Measurements from ENCODE around the gene CPEB4.

CPEB4 gene

GRCh38 chr5:173887610-173888472 is at the start of gene CPEB4:
Gene CPEB4, plus strand, starts transcription at chr5:173888349. Its CDS starts 1,385 bp downstream, at chr5:173889734.
- peak; percentile 94 to 95 for DNase-seq (ENCODE audit: low read depth in 2 of 2)

DNA sequence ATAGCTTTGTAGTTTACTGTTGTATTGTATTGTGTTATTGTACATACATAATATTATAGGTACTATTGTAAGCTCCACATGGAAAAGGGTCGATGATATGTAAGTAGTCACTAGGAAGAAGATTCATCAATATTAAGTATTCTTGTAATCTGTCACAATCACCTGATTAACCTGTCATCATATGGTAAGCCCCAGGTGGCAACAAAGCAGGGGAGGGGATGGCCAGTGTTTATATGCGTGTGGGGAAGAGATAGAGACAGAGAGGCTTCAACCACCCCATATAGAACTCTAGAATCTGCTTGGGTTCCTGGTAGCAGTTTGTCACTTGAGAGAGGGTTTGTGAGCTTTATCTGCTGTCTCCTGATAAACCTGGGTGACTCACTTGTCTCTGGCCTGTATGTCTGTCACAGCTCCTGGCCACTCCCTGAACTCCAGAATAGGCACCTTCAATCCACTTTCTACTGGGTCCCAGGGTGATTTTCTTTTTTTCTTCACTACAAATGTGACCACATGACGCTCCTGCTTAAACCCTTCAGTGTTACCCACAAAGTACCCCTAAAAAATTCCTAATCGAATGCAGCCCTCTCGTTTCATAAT is 48.9 kb upstream of the CPEB4 start:
- DNase-seq (ENCODE audit: low read depth in 2 of 2): no peak

GRCh38 chr5:173840111-173840983 is 47.8 kb upstream of the CPEB4 start:
- DNase-seq (ENCODE audit: low read depth in 2 of 2): no peak

DNA sequence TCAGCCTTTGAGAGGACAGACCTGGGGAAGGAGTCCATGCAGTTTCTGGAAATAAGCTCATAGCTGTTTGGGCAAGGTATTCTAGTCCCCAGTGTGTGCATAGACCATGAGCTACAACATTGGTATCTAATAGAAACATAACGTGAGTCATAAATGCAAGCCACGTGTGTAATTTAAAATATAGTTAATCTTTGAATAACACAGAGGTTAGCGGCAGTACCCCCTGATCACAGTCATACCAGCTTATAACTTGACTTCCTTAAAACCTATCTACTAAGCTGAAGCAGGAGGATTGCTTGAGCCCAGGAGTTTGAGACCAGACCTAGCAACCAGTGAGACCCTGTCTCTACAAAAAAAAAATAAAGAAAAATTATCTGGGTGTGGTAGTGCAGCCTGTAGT is 46.4 kb upstream of the CPEB4 start:
- DNase-seq (ENCODE audit: low read depth in 2 of 2): no peak

DNA sequence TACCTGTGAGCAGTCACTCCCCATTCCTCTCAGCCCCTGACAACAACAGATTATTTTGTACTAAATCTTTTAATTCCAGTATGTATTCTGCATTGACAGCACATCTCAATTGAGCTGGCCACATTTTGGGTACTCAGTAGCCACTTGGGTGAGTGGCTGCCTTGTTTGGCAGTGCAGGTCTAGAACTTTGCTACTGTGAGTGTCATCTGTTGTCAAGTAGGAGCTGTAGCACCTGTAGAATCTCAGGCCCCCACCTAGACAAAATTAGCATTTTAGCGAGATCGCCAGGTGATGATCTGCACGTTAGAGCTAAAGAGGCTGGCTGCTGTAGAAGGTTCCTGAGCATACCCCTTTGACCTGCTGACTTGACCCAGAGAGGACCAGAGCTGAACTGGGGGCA is 44.4 kb upstream of the CPEB4 start:
- no peak for DNase-seq (ENCODE audit: low read depth in 2 of 2)

DNA sequence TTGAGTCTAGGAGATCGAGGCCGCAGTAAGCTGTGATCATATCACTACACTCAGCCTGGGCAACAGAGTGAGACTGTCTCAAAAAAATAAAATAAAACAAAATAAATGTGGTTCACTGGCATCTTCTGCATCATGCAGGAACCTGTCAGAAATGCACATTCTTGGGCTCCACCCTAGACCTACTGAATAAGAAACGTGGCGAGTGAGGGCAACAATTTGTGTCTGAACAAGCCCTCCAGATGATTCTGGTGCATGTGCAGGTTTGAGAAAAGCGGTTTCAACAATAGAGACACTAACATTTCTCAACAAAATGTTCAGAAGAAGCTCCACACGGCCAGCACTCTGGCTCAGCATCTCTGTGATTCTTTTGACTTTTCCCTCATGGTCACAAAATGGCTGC is 42.8 kb upstream of the CPEB4 start:
- DNase-seq (ENCODE audit: low read depth in 2 of 2): no peak

GRCh38 chr5:173846929-173847501 is 41.1 kb upstream of the CPEB4 start:
- DNase-seq (ENCODE audit: low read depth in 2 of 2): no peak

- no peak for DNase-seq (ENCODE audit: low read depth in 2 of 2)
These were observed 39.1 kb upstream of the CPEB4 start for GRCh38 chr5:173848986-173849596.

GRCh38 chr5:173849908-173850307 is 38.2 kb upstream of the CPEB4 start:
- no peak for DNase-seq (ENCODE audit: low read depth in 2 of 2)

GRCh38 chr5:173850659-173851058 is 37.5 kb upstream of the CPEB4 start:
- DNase-seq (ENCODE audit: low read depth in 2 of 2): no peak

DNA sequence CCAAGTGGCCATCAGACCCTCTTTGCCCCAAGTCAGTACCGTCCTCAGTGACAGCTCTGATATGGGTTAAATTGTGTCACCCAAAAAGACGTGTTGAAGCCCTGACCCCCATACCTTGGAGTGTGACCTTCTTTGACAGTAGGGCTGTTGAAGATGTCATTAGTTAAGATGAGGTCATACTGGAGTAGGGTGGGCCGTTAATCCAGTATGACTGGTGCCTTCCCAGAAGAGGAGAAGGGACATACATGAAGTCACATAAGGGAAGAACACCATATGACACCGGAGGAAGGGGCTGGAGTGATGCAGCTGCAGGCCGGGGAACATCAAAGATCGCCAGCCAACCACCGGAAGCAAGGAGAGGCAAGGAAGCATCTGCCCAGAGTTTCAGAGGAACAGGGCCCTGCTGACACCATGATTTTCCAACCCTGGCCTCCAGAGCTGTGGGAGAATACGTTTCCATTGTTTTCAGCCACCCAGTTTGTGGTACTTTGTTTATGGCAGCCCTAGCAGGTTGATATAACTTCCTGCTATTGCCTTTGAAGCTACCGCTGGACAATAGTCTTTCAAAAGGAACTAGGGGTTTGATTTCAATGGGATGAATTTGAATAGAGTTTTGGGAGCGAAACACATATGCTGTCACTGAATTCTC is 36.4 kb upstream of the CPEB4 start:
- no peak for DNase-seq (ENCODE audit: low read depth in 2 of 2)

GRCh38 chr5:173852790-173853359 is 35.3 kb upstream of the CPEB4 start:
- DNase-seq (ENCODE audit: low read depth in 2 of 2): no peak

GRCh38 chr5:173853370-173854131 is 34.6 kb upstream of the CPEB4 start:
- no peak for DNase-seq (ENCODE audit: low read depth in 2 of 2)

- DNase-seq (ENCODE audit: low read depth in 2 of 2): no peak
These were observed 32.8 kb upstream of the CPEB4 start for GRCh38 chr5:173855162-173855994.

DNA sequence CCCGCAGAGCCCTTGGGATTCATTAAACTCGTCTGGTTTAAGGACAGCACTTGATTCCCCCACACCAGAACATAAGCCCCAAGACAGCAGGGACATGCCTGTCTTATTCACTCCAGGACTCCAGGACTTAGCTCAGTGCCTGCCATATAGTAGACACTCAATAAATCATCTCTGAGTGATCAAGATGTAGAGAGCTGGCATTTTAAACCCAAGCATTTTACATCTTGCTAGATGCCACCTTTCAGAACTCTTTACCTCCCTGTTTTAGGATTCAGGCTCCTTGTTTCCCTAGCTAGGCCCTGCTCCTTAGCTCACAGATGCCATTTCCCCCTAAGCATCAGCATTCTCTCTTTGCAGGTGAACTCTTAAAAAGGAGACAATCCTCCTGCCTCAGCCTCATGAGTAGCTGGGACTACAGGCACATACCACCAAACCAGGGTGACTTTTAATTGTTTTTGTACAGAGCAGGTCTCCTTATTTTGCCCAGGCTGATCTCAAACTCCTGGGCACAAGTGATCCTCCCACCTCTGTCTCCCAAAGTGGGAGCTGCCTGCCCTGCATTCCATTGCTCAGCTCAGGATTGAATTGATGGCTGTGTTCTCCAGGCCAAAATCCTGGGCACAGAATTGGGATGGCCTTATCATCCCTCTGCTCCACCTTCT is 32.0 kb upstream of the CPEB4 start:
- DNase-seq (ENCODE audit: low read depth in 2 of 2): no peak

DNA sequence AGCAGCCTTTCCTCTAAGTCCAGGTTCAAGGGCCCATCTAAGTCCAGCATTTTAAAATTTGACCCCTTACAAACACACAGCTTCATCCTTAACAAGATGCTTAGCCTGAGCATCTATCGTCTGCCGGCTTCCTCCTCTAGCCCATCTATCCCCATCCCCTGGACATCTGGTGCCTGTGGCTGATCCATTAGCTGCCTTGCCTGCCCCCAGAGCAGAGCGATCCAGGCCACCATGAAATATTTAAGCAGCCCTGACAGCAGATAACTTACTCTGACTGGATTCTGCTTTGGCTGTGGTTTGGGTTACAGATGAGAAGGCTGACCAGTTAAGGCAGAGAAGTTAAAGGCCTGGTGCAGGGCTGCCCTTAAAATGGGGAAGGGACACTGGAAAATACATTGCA is 30.9 kb upstream of the CPEB4 start:
- DNase-seq (ENCODE audit: low read depth in 2 of 2): no peak

DNA sequence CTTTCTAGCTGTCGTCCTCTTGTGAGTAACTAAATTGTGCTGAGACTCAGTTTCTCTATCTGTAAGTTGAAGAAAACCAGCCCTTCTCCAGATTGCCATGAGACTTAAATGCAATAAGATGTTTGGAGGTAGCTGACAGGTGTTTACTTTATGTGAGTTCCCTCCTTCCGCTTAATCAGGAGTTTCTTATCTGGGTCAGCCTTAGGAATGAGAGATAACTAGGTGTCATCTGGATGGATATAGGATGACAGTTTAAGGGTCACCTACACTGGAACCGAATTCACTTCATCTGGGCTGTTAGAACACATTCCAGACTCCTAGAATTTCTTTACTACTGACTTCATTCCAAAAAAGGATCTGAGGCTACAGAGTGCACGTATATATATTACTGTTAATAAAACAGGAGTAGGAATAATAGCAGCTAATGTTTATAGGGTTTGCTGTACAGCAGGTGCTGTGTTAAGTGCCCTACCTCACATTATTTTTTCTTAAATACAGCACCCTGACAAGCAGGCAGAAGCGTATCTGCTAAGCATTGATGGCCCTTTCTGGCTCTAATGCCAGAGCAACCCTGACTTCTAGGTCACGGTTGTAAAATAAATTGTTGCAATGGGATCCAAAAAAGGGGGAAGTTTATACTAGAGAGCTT is 30.0 kb upstream of the CPEB4 start:
- no peak for DNase-seq (ENCODE audit: low read depth in 2 of 2)
